Measurements from ENCODE around the gene ABCF2. TPM values are rescaled to one million over a fixed set of nuclear protein-coding genes. Genes with fewer than 3 reads are reported as not detected.

The ABCF2 gene
- total RNA-seq, 2 experiments from 2014 or later = 33.9 to 35.5 TPM

DNA sequence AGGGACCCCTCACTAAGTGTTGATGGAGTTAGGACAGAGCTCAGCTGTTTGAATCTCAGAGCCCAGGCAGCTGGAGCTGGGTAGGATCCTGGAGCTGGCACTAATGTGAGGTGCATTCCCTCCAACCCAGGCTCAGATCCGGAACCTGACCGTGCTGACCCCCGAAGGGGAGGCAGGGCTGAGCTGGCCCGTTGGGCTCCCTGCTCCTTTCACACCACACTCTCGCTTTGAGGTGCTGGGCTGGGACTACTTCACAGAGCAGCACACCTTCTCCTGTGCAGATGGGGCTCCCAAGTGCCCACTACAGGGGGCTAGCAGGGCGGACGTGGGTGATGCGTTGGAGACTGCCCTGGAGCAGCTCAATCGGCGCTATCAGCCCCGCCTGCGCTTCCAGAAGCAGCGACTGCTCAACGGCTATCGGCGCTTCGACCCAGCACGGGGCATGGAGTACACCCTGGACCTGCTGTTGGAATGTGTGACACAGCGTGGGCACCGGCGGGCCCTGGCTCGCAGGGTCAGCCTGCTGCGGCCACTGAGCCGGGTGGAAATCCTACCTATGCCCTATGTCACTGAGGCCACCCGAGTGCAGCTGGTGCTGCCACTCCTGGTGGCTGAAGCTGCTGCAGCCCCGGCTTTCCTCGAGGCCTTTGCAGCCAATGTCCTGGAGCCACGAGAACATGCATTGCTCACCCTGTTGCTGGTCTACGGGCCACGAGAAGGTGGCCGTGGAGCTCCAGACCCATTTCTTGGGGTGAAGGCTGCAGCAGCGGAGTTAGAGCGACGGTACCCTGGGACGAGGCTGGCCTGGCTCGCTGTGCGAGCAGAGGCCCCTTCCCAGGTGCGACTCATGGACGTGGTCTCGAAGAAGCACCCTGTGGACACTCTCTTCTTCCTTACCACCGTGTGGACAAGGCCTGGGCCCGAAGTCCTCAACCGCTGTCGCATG, 10.5 kb upstream of the ABCF2 start:
- H3K9me3 Mint-ChIP-seq = no peaks in the 10 kb centered on the region
- peaks cover 17% of the 10 kb centered on the region for H3K4me1 Mint-ChIP-seq (ENCODE audit: low read depth)
- H3K27me3 Mint-ChIP-seq (ENCODE audit: low read depth) = no peaks in the 10 kb centered on the region
- H3K4me3 Mint-ChIP-seq = no peak overlapping the region
- CTCF ChIA-PET = interaction anchor here (0.9 to 5.7 kb wide), 2 partner anchors 7 to 16 kb away, joined by 3 to 45 read pairs; no protein-coding TSS in a partner anchor
- intact Hi-C loops (cut with micrococcal nuclease) = no loop called here
- H3K36me3 Mint-ChIP-seq (ENCODE audit: low read depth) = peaks cover 19% of the 10 kb centered on the region
- no peak for DNase-seq
- no peak overlapping the region for H3K27ac Mint-ChIP-seq

- Mint-ChIP-seq H3K4me1 (ENCODE audit: low read depth) (peaks cover 26% of the 10 kb centered on the region), H3K27ac (no peak overlapping the region), H3K27me3 (ENCODE audit: low read depth) (no peaks in the 10 kb centered on the region), H3K4me3 (no peak overlapping the region), H3K36me3 (ENCODE audit: low read depth) (peaks cover 19% of the 10 kb centered on the region), H3K9me3 (no peaks in the 10 kb centered on the region)
- intact Hi-C loops (cut with micrococcal nuclease) = no loop called here
- DNase-seq = no peak
- CTCF ChIA-PET = interaction anchor here (0.8 to 5.7 kb wide), 3 partner anchors 8 to 15 kb away, joined by 3 to 45 read pairs (median 3); no protein-coding TSS in a partner anchor
Observed at GRCh38 chr7:151236406-151236805, 9.4 kb upstream of the ABCF2 start.

DNA sequence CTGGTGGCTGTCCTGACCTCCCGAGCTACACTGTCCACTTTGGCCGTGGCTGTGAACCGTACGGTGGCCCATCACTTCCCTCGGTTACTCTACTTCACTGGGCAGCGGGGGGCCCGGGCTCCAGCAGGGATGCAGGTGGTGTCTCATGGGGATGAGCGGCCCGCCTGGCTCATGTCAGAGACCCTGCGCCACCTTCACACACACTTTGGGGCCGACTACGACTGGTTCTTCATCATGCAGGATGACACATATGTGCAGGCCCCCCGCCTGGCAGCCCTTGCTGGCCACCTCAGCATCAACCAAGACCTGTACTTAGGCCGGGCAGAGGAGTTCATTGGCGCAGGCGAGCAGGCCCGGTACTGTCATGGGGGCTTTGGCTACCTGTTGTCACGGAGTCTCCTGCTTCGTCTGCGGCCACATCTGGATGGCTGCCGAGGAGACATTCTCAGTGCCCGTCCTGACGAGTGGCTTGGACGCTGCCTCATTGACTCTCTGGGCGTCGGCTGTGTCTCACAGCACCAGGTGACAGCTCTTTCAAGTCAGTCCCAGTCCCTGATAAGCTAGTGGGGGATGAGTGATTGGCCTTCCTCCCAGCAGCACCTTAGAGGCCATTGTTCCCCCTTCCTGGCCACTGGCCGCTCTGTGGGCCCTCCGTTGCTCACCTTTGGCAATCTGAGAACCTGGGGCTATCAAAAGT, 8.2 kb upstream of the ABCF2 start:
- Mint-ChIP-seq H3K27me3 (ENCODE audit: low read depth) (no peaks in the 10 kb centered on the region), H3K27ac (no peak overlapping the region), H3K4me3 (peak overlapping the region; percentile 3), H3K9me3 (no peaks in the 10 kb centered on the region), H3K36me3 (ENCODE audit: low read depth) (peaks cover 19% of the 10 kb centered on the region), H3K4me1 (ENCODE audit: low read depth) (peaks cover 30% of the 10 kb centered on the region)
- DNase-seq = no peak
- CTCF ChIA-PET = interaction anchor here (5.7 kb wide), 1 partner anchor 9 kb away, joined by 45 read pairs; no protein-coding TSS in a partner anchor
- intact Hi-C loops (cut with micrococcal nuclease) = no loop called here

- Mint-ChIP-seq H3K9me3 (no peaks in the 10 kb centered on the region), H3K4me3 (peak overlapping the region; percentile 100), H3K27ac (peak overlapping the region; percentile 99), H3K4me1 (ENCODE audit: low read depth) (peaks cover 30% of the 10 kb centered on the region), H3K36me3 (ENCODE audit: low read depth) (peaks cover 17% of the 10 kb centered on the region), H3K27me3 (ENCODE audit: low read depth) (no peaks in the 10 kb centered on the region)
- CTCF ChIA-PET = interaction anchor here (0.8 to 5.7 kb wide), 2 partner anchors 10 to 21 kb away, joined by 3 to 45 read pairs; no protein-coding TSS in a partner anchor
- no peak for DNase-seq
- intact Hi-C loops (cut with micrococcal nuclease) = loop anchor here (1.0 kb wide), 2 partner anchors 9 to 116 kb away; no protein-coding TSS in a partner anchor
Observed at GRCh38 chr7:151233804-151234203, 6.8 kb upstream of the ABCF2 start.

DNA sequence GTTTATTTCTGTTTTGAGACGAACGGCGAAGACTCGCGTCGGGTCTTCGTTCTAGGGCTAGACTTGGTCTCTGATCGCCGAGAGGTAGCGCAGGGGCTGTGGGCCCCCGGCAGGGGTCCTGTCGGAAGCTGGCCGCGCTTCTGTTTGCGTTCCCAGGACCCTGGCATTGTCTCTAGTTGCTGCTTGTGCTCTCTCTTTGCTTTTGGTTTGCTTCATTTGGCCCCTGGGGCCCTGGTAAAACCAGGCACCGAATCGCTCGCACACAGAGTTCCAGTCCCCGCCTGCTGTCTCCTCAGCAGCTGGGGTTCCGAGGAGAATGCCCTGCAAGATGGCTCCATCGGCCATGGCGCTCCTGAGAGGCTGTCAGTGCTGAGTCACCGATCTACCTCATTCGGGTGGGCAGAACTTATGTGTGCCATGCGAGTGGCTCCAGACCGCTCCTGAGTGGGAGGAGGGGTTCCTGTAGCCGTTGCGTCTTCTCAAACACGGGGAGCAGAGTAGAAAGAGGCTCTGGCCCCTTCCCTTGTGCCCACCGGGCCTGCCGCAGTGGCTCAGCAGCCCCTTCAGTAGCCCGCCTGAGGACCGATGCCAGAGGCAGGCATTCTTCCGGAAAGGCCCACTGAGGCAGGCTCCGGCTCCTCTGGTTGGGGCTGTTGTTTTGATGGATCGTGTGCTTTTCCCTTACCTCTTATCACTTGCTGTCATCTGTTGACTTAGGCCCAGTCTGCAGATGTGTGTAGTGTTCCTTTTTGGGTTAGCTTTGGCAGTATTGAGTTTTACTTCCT, 6.1 kb upstream of the ABCF2 start:
- Mint-ChIP-seq H3K4me3 (peak overlapping the region; percentile 100), H3K27me3 (ENCODE audit: low read depth) (no peaks in the 10 kb centered on the region), H3K9me3 (no peaks in the 10 kb centered on the region), H3K36me3 (ENCODE audit: low read depth) (peaks cover 17% of the 10 kb centered on the region), H3K4me1 (ENCODE audit: low read depth) (peaks cover 31% of the 10 kb centered on the region), H3K27ac (peak overlapping the region; percentile 99)
- intact Hi-C loops (cut with micrococcal nuclease) = loop anchor here (1.0 kb wide), 3 partner anchors 10 to 175 kb away; no protein-coding TSS in a partner anchor
- CTCF ChIA-PET = interaction anchor here (5.7 kb wide), 1 partner anchor 11 kb away, joined by 45 read pairs; no protein-coding TSS in a partner anchor
- peak; percentile 83 for DNase-seq

GRCh38 chr7:151232091-151232916, 5.3 kb upstream of the ABCF2 start, which contains the start of gene CHPF2:
Gene CHPF2, plus strand, starts transcription at chr7:151232483. Its CDS starts 1,529 bp downstream, at chr7:151234012.
- Mint-ChIP-seq H3K36me3 (ENCODE audit: low read depth) (peaks cover 17% of the 10 kb centered on the region), H3K9me3 (no peaks in the 10 kb centered on the region), H3K27me3 (ENCODE audit: low read depth) (no peaks in the 10 kb centered on the region), H3K4me3 (peak within 1 kb of the TSS; percentile 100), H3K27ac (peak within 1 kb of the TSS; percentile 99), H3K4me1 (ENCODE audit: low read depth) (peaks cover 35% of the 10 kb centered on the region)
- CTCF ChIA-PET = interaction anchor here (5.7 kb wide), 1 partner anchor 12 kb away, joined by 45 read pairs; no protein-coding TSS in a partner anchor
- peak; percentile 94 for DNase-seq
- intact Hi-C loops (cut with micrococcal nuclease) = loop anchor here (1.0 kb wide), 1 partner anchor 174 kb away; no protein-coding TSS in a partner anchor

GRCh38 chr7:151231080-151231479, 4.1 kb upstream of the ABCF2 start:
- H3K36me3 Mint-ChIP-seq (ENCODE audit: low read depth) = peaks cover 16% of the 10 kb centered on the region
- CTCF ChIA-PET = interaction anchor here (1.4 kb wide), 1 partner anchor 13 kb away, joined by 6 read pairs; no protein-coding TSS in a partner anchor
- H3K4me3 Mint-ChIP-seq = peak overlapping the region; percentile 40
- H3K9me3 Mint-ChIP-seq = no peaks in the 10 kb centered on the region
- intact Hi-C loops (cut with micrococcal nuclease) = no loop called here
- H3K27ac Mint-ChIP-seq = no peak overlapping the region
- no peak for DNase-seq
- H3K4me1 Mint-ChIP-seq (ENCODE audit: low read depth) = peaks cover 43% of the 10 kb centered on the region
- no peaks in the 10 kb centered on the region for H3K27me3 Mint-ChIP-seq (ENCODE audit: low read depth)

DNA sequence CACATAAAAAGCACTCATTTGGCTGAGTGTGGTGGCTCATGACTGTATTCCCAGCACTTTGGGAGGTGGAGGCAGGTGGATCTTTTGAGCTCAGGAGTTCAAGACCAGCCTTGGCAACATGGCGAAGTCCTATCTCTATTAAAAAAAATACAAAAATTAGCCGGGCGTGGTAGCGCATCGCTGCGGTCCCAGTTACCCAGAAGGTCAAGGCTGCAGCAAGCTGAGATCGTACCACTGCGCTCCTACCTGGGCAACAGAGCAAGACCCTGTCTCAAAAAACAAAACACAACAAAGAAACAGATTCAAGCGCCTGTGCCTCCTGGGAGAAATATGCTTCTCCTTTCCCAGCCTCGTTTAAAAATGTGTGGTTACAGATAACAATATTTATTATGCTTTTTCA, 2.2 kb upstream of the ABCF2 start:
- Mint-ChIP-seq H3K4me3 (no peak overlapping the region), H3K9me3 (no peaks in the 10 kb centered on the region), H3K27me3 (ENCODE audit: low read depth) (no peaks in the 10 kb centered on the region), H3K27ac (no peak overlapping the region), H3K4me1 (ENCODE audit: low read depth) (peaks cover 53% of the 10 kb centered on the region), H3K36me3 (ENCODE audit: low read depth) (peaks cover 29% of the 10 kb centered on the region)
- CTCF ChIA-PET = no interaction called here
- DNase-seq = no peak
- intact Hi-C loops (cut with micrococcal nuclease) = no loop called here

DNA sequence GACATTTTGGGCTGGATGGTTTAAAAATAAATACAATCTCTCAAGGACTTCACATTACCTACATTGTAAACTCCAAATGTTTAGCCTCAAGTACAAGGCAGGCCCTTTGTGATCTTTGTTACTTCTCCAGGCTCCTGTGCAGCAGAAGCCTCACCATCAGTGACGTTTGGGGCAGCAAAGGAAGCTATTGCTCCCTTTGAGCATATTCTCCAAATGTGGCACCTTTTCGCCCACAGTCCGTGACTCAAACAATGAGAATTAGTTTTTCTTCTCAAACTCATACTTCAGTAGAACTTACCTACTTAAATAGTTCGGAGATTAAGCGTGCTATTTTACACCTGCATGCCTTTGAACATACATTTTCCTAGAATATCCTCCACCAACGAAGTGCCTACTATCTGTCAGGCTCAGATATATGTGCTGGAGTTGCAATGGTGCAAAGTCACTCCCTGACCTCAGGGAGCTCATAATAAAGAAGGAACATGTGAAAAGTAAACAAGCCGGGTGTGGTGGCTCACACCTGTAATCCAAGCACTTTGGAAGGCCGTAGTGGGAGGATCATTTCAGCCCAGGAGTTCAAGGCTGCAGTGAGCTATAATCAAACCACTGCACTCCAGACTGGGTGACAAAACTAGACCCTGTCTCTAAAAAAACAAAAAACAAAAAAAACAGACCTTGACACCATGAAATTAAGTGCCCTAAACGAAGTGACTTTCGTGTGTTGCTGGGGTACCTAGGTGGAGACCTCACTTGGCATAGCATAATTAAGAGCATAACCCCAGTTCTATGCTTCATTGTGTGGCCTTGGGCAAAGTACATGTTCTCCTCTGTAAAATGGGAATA, 1.2 kb upstream of the ABCF2 start:
- Mint-ChIP-seq H3K36me3 (ENCODE audit: low read depth) (peaks cover 30% of the 10 kb centered on the region), H3K27ac (no peak overlapping the region), H3K9me3 (no peaks in the 10 kb centered on the region), H3K4me1 (ENCODE audit: low read depth) (peaks cover 44% of the 10 kb centered on the region), H3K27me3 (ENCODE audit: low read depth) (no peaks in the 10 kb centered on the region), H3K4me3 (peak overlapping the region; percentile 99)
- CTCF ChIA-PET = interaction anchor here (1.3 to 12.4 kb wide), 3 partner anchors 17 to 83 kb away, joined by 3 to 97 read pairs (median 3); no protein-coding TSS in a partner anchor
- intact Hi-C loops (cut with micrococcal nuclease) = no loop called here
- DNase-seq = no peak

DNA sequence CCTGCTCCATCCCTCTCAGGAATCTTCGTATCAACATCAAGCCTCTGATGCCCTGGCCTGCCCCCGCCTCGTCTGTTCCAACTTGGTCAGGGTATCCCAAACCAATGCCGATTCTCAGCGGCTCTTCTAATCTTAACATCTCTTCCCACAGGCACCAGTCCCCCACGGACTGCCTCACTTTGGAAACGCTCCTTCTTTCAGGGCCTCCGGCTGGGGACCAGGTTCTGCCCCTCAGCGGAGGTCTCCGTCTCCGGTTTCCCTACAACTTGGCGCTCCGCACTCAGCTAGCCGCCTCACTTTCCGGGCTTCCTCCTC, 488 bp downstream of the ABCF2 start:
- no peaks in the 10 kb centered on the region for H3K9me3 Mint-ChIP-seq
- H3K27ac Mint-ChIP-seq = peak overlapping the region; percentile 81
- H3K27me3 Mint-ChIP-seq (ENCODE audit: low read depth) = no peaks in the 10 kb centered on the region
- CTCF ChIA-PET = interaction anchor here (0.9 to 12.4 kb wide), 4 partner anchors 19 to 85 kb away, joined by 3 to 97 read pairs (median 4); no protein-coding TSS in a partner anchor
- H3K4me3 Mint-ChIP-seq = peak overlapping the region; percentile 99
- peaks cover 33% of the 10 kb centered on the region for H3K36me3 Mint-ChIP-seq (ENCODE audit: low read depth)
- DNase-seq = no peak
- intact Hi-C loops (cut with micrococcal nuclease) = loop anchor here (2.0 kb wide), 3 partner anchors 50 to 406 kb away; partner anchors contain the start of gene ABCB8
- H3K4me1 Mint-ChIP-seq (ENCODE audit: low read depth) = peaks cover 37% of the 10 kb centered on the region

Data from activated naive CD4-positive, alpha-beta T cell treated with anti-CD3 and anti-CD28 coated beads for 36 hours (primary cell).